ENCODE measurements around the gene ALOX5AP.
"Not testable (repeated sequence)": the region's sequence is repeated elsewhere in the genome, so short reads cannot be mapped to it uniquely, and the experiment has no call there.

Gene ALOX5AP

DNA sequence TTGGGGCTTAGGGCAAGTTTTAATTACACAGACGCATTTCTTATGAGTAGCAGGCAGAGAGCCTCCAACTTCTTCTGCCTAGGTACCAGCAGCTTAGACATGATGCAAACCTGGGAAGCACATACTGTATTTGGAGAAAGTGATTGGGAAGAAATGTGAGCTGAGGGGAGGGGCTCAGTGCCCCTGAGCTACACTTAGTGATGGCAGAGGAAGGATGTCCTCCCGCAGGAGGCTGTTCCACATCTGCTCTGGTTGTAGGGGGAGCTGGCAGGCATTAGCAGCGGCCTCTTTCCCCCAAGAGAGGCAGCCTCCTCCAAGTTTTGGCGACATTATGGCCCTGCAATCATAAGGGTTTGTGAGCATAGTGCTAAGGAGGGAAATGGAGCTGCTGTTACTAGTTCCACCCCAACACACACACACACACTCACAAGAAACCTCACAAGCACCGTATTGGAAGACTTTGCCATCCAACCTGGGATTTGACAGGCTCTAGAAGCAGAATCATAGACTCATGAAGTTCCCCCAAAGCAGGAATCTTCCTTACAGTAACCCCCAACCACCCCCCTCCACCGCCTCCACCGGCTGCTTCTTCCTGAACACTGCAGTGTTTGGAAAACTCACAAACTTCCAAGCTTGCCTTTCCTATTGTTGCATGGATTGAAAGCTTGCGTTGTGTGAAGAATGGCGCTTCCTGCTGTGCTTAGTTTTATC is 3.3 kb downstream of the ALOX5AP start:
- no peak for DNase-seq (ENCODE audit: low read depth, low spot score)
- Histone ChIP-seq H3K36me3 (ENCODE audit: control insufficient read depth, insufficient read depth, low read length) (no peaks in the 10 kb centered on the region), H3K27ac (ENCODE audit: low read length) (no peak overlapping the region), H3K27me3 (ENCODE audit: control insufficient read depth, insufficient read depth, low read length) (no peaks in the 10 kb centered on the region), H3K9me3 (ENCODE audit: control insufficient read depth, insufficient read depth, low read length) (no peaks in the 10 kb centered on the region), H3K4me3 (ENCODE audit: low read length) (no peak overlapping the region), H3K4me1 (ENCODE audit: control insufficient read depth, insufficient read depth, low read length) (no peaks in the 10 kb centered on the region)
- no CpG with 5 or more reads among the region's 9 CpGs for WGBS (ENCODE audit: insufficient coverage, insufficient read length)

- Histone ChIP-seq H3K9me3 (ENCODE audit: control insufficient read depth, insufficient read depth, low read length) (no peaks in the 10 kb centered on the region), H3K4me3 (ENCODE audit: low read length) (no peak overlapping the region), H3K36me3 (ENCODE audit: control insufficient read depth, insufficient read depth, low read length) (no peaks in the 10 kb centered on the region), H3K27ac (ENCODE audit: low read length) (no peak overlapping the region), H3K27me3 (ENCODE audit: control insufficient read depth, insufficient read depth, low read length) (no peaks in the 10 kb centered on the region), H3K4me1 (ENCODE audit: control insufficient read depth, insufficient read depth, low read length) (no peaks in the 10 kb centered on the region)
- DNase-seq (ENCODE audit: low read depth, low spot score), result no peak
- WGBS (ENCODE audit: insufficient coverage, insufficient read length), result no CpG with 5 or more reads among the region's 2 CpGs
These were observed 3.8 kb downstream of the ALOX5AP start for GRCh38 chr13:30739237-30739528.

DNA sequence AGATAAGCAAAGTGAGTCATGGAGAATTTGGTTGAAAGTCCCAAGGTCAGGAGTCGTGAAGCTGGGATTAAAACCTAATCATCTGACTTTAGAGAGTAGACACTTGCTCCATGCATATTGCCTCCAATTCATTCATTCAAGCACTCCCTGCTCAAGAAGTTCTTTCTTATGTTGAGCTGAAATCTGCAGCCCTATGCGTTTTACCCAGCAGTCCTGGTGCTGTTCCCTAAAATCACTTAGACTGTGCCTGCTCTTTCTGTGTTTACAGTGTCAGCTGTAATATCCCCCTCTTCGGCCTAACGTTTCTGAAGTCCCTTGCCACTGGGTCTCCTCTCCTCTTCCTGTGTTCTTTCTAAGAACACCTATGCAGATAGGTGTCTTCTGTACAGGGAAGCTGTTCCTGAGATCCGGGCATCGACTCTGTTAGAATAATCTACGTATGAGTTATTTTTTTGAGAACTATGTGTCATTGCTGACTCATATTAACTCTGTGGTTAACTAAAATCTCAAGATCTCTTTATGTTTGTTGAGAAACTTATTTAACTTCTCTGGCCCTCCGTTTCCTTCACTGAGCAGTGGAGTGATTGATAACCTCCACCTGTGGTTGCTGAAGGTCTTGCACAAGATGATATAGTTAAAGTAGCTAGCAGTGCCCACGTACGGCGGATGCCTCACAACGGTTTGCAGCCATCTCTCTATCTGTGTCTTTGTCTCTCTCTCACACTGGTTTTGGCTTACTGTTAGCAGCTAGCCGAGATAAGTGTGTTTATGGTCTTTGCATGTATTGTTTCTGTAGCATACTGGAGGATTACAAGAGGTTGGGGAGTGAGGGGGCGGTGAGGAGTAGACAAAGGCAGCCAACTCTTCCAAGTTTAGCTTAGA is 4.7 kb downstream of the ALOX5AP start:
- Histone ChIP-seq H3K36me3 (ENCODE audit: control insufficient read depth, insufficient read depth, low read length) (no peaks in the 10 kb centered on the region), H3K27ac (ENCODE audit: low read length) (no peak overlapping the region), H3K27me3 (ENCODE audit: control insufficient read depth, insufficient read depth, low read length) (no peaks in the 10 kb centered on the region), H3K4me1 (ENCODE audit: control insufficient read depth, insufficient read depth, low read length) (no peaks in the 10 kb centered on the region), H3K9me3 (ENCODE audit: control insufficient read depth, insufficient read depth, low read length) (no peaks in the 10 kb centered on the region), H3K4me3 (ENCODE audit: low read length) (no peak overlapping the region)
- no CpG with 5 or more reads among the region's 14 CpGs for WGBS (ENCODE audit: insufficient coverage, insufficient read length)
- no peak for DNase-seq (ENCODE audit: low read depth, low spot score)

- Histone ChIP-seq H3K4me1 (ENCODE audit: control insufficient read depth, insufficient read depth, low read length) (no peaks in the 10 kb centered on the region), H3K27me3 (ENCODE audit: control insufficient read depth, insufficient read depth, low read length) (no peaks in the 10 kb centered on the region), H3K36me3 (ENCODE audit: control insufficient read depth, insufficient read depth, low read length) (no peaks in the 10 kb centered on the region), H3K27ac (ENCODE audit: low read length) (no peak overlapping the region), H3K4me3 (ENCODE audit: low read length) (no peak overlapping the region), H3K9me3 (ENCODE audit: control insufficient read depth, insufficient read depth, low read length) (no peaks in the 10 kb centered on the region)
- no peak for DNase-seq (ENCODE audit: low read depth, low spot score)
- no CpG with 5 or more reads among the region's 6 CpGs for WGBS (ENCODE audit: insufficient coverage, insufficient read length)
These were observed 7.6 kb downstream of the ALOX5AP start for GRCh38 chr13:30742901-30743300.

- H3K4me3 ChIP-seq (ENCODE audit: low read length), result no peak overlapping the region
- no peaks in the 10 kb centered on the region for H3K4me1 ChIP-seq (ENCODE audit: control insufficient read depth, insufficient read depth, low read length)
- WGBS (ENCODE audit: insufficient coverage, insufficient read length), result no CpG with 5 or more reads among the region's 4 CpGs
- H3K9me3 ChIP-seq (ENCODE audit: control insufficient read depth, insufficient read depth, low read length), result no peaks in the 10 kb centered on the region
- H3K27ac ChIP-seq (ENCODE audit: low read length), result no peak overlapping the region
- DNase-seq (ENCODE audit: low read depth, low spot score), result no peak
- H3K27me3 ChIP-seq (ENCODE audit: control insufficient read depth, insufficient read depth, low read length), result no peaks in the 10 kb centered on the region
- no peaks in the 10 kb centered on the region for H3K36me3 ChIP-seq (ENCODE audit: control insufficient read depth, insufficient read depth, low read length)
These were observed 8.1 kb downstream of the ALOX5AP start for GRCh38 chr13:30743319-30744055.

GRCh38 chr13:30744056-30744680 is 8.8 kb downstream of the ALOX5AP start:
- no peaks in the 10 kb centered on the region for H3K9me3 ChIP-seq (ENCODE audit: control insufficient read depth, insufficient read depth, low read length)
- no CpG with 5 or more reads among the region's 7 CpGs for WGBS (ENCODE audit: insufficient coverage, insufficient read length)
- no peak for DNase-seq (ENCODE audit: low read depth, low spot score)
- H3K4me3 ChIP-seq (ENCODE audit: low read length), result no peak overlapping the region
- no peaks in the 10 kb centered on the region for H3K4me1 ChIP-seq (ENCODE audit: control insufficient read depth, insufficient read depth, low read length)
- H3K36me3 ChIP-seq (ENCODE audit: control insufficient read depth, insufficient read depth, low read length), result no peaks in the 10 kb centered on the region
- H3K27ac ChIP-seq (ENCODE audit: low read length), result no peak overlapping the region
- H3K27me3 ChIP-seq (ENCODE audit: control insufficient read depth, insufficient read depth, low read length), result no peaks in the 10 kb centered on the region

- no peak overlapping the region for H3K4me3 ChIP-seq (ENCODE audit: low read length)
- H3K27ac ChIP-seq (ENCODE audit: low read length), result no peak overlapping the region
- no peaks in the 10 kb centered on the region for H3K36me3 ChIP-seq (ENCODE audit: control insufficient read depth, insufficient read depth, low read length)
- H3K9me3 ChIP-seq (ENCODE audit: control insufficient read depth, insufficient read depth, low read length), result no peaks in the 10 kb centered on the region
- WGBS (ENCODE audit: insufficient coverage, insufficient read length), result no CpG with 5 or more reads among the region's 4 CpGs
- H3K4me1 ChIP-seq (ENCODE audit: control insufficient read depth, insufficient read depth, low read length), result no peaks in the 10 kb centered on the region
- DNase-seq (ENCODE audit: low read depth, low spot score), result no peak
- no peaks in the 10 kb centered on the region for H3K27me3 ChIP-seq (ENCODE audit: control insufficient read depth, insufficient read depth, low read length)
These were observed 9.3 kb downstream of the ALOX5AP start for GRCh38 chr13:30744681-30745077.

- H3K4me3 ChIP-seq (ENCODE audit: low read length), result no peak overlapping the region
These were observed 10.8 kb downstream of the ALOX5AP start for GRCh38 chr13:30745906-30746686.

DNA sequence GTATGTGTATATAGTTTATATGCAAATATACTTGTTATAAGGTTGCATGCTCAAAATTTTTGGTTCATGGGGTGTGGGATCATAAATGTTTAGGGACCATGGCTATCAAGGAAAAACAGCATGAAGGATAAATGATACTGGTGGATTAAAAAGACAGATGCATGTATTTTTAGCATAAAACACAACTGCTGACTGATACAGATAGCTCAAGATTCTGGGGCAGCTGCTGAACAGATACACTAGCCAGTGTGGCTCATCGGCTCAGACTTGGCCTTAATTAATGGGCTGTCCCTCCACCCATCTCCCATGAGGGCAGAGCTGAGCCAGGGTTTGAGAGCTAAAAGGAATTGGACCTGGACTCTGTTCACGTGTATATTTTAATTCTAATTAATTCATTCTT is 11.4 kb downstream of the ALOX5AP start:
- Histone ChIP-seq H3K9me3 (ENCODE audit: control insufficient read depth, insufficient read depth, low read length) (no peaks in the 10 kb centered on the region), H3K27ac (ENCODE audit: low read length) (no peak overlapping the region), H3K27me3 (ENCODE audit: control insufficient read depth, insufficient read depth, low read length) (no peaks in the 10 kb centered on the region), H3K4me3 (ENCODE audit: low read length) (no peak overlapping the region), H3K36me3 (ENCODE audit: control insufficient read depth, insufficient read depth, low read length) (no peaks in the 10 kb centered on the region), H3K4me1 (ENCODE audit: control insufficient read depth, insufficient read depth, low read length) (no peaks in the 10 kb centered on the region)
- DNase-seq (ENCODE audit: low read depth, low spot score), result no peak
- no CpG with 5 or more reads among the region's 2 CpGs for WGBS (ENCODE audit: insufficient coverage, insufficient read length)

More at GRCh38 chr13:30745906-30746686, 10.8 kb downstream of the ALOX5AP start:
- Histone ChIP-seq H3K9me3 (ENCODE audit: control insufficient read depth, insufficient read depth, low read length) (no peaks in the 10 kb centered on the region), H3K27ac (ENCODE audit: low read length) (no peak overlapping the region), H3K4me1 (ENCODE audit: control insufficient read depth, insufficient read depth, low read length) (no peaks in the 10 kb centered on the region), H3K36me3 (ENCODE audit: control insufficient read depth, insufficient read depth, low read length) (no peaks in the 10 kb centered on the region), H3K27me3 (ENCODE audit: control insufficient read depth, insufficient read depth, low read length) (no peaks in the 10 kb centered on the region)
- no CpG with 5 or more reads among the region's 9 CpGs for WGBS (ENCODE audit: insufficient coverage, insufficient read length)
- DNase-seq (ENCODE audit: low read depth, low spot score), result no peak

- DNase-seq (ENCODE audit: low read depth, low spot score); H3K4me3 ChIP-seq (ENCODE audit: low read length); H3K27me3 ChIP-seq (ENCODE audit: control insufficient read depth, insufficient read depth, low read length); H3K27ac ChIP-seq (ENCODE audit: low read length); H3K4me1 ChIP-seq (ENCODE audit: control insufficient read depth, insufficient read depth, low read length); H3K36me3 ChIP-seq (ENCODE audit: control insufficient read depth, insufficient read depth, low read length); H3K9me3 ChIP-seq (ENCODE audit: control insufficient read depth, insufficient read depth, low read length): not testable (repeated sequence)
- no CpG with 5 or more reads among the region's 6 CpGs for WGBS (ENCODE audit: insufficient coverage, insufficient read length)
These were observed 12.5 kb downstream of the ALOX5AP start for GRCh38 chr13:30747845-30748244.
